Retinal pigment epithelial cell (primary cell): Measurements from ENCODE around the gene OR51D1.

Source experiments
- DNase-seq: peaks from one replicate; pipeline ENCODE4 v3.0.0-alpha.2; 2010; ENCODE audit warnings: low read depth
- H3K4me3 ChIP-seq: 2 replicates; pipeline ENCODE4 v1.5.1; 2011; ENCODE audit warnings: mild to moderate bottlenecking, low read length, control low read depth, moderate library complexity
- TF ChIP-seq, protein P1 (sequence below): conservative IDR thresholded peaks from 2 replicates; pipeline ENCODE4 v1.5.1; 2011; ENCODE audit warnings: low read depth, low read length, control low read depth, inconsistent platforms

Gene OR51D1

DNA sequence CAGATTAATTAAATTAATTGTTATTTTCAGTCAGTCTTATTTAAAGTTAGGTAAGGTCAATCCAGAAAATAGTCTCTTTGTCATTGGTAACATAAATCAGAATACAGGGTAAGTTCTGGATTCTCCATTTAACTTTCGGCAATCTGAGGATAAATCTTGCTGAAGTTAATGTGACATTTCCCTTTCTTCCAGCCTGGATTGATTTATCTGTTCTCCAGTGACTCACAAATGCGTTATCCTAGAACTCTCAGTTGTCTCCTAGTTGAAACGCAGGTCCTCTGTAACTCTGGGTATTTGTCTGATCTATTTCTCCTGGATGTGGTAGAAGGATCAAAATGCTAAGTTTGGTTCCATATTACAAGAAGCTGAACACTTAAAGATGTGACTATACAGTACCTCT lies 27.5 kb downstream of the OR51D1 start:
- DNase-seq = no peak
- no peak overlapping the region for H3K4me3 ChIP-seq
- TF ChIP-seq, protein P1, sequence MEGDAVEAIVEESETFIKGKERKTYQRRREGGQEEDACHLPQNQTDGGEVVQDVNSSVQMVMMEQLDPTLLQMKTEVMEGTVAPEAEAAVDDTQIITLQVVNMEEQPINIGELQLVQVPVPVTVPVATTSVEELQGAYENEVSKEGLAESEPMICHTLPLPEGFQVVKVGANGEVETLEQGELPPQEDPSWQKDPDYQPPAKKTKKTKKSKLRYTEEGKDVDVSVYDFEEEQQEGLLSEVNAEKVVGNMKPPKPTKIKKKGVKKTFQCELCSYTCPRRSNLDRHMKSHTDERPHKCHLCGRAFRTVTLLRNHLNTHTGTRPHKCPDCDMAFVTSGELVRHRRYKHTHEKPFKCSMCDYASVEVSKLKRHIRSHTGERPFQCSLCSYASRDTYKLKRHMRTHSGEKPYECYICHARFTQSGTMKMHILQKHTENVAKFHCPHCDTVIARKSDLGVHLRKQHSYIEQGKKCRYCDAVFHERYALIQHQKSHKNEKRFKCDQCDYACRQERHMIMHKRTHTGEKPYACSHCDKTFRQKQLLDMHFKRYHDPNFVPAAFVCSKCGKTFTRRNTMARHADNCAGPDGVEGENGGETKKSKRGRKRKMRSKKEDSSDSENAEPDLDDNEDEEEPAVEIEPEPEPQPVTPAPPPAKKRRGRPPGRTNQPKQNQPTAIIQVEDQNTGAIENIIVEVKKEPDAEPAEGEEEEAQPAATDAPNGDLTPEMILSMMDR = no peak

DNA sequence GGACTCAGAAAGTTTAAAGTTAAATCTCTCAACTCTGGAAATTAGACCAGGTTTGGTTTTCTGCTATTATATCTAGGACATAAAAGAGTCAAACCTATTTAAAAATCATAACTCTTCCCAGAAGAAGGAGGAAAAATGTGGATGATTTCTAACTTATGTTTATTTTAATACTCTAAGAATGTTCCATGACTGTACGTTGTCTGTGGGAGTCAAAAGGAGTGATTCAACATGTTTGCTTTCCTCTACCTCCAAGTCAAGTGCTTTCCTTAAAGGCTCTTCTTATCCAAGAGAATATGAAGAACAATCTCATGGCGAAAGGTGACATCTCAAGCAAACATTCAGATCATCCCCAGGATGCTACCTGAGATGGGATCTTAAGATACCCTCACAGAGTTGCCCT lies 28.1 kb downstream of the OR51D1 start:
- no peak overlapping the region for H3K4me3 ChIP-seq
- no peak for DNase-seq
- TF ChIP-seq, protein P1 = no peak

DNA sequence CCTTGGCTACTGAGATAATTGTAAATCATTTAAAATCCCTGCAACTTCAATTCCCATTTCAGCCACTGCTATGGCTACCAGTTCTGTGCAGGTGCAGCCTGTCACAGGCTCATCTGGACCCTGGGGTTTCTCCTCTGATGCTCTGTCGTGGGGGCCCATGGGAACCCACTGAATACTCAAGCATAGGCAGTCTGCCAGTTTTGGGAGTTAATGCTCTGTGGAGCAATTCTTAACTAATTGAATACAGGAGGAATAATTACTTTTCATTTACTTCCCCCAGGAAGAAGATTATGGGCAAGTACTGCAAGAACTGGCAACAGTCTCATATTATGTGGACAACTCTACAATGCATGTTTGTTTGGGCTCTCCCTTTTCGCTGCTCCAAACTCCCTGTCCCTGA lies 34.5 kb downstream of the OR51D1 start:
- TF ChIP-seq, protein P1 = no peak
- no peak for DNase-seq
- no peak overlapping the region for H3K4me3 ChIP-seq

DNA sequence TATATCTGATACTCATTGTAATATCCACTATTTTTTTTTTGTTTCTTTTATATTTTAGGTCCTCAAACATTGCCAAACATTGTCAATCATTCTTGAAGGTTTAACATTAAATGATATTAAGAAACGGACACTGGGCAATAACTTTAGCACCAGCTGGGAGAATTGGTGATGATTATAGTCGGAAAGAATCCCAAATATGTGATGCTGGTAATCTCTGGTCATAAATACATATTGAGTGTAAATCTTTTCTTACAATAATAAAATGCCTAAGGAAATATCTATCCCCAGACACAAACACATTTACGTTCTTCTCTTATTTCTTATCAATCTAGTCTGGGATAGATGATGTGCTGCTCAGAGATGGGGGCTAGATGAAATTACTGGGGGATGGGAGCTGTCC lies 35.2 kb downstream of the OR51D1 start:
- peak; percentile 63 for DNase-seq
- H3K4me3 ChIP-seq = no peak overlapping the region
- TF ChIP-seq, protein P1 = no peak

DNA sequence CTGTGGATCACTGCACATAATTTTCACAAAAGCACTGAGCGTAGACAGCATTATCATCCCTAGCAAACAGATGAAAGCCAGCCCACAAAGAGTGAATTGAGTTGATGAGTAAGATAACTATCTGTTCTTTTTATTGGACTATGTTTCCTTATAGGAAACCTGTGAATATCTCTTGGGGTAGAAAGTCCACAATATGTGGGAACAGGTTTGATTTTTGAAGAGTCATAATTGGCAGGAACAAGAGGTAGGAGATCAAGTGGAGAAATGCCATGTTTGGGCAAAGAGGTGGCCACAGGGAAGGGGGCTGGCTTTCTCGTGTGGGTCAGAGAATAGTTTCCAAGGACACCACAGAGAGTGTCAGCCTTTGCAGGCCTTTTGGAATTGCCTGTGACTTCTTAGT lies 36.5 kb downstream of the OR51D1 start:
- H3K4me3 ChIP-seq = no peak overlapping the region
- TF ChIP-seq, protein P1 = no peak
- DNase-seq = no peak

DNA sequence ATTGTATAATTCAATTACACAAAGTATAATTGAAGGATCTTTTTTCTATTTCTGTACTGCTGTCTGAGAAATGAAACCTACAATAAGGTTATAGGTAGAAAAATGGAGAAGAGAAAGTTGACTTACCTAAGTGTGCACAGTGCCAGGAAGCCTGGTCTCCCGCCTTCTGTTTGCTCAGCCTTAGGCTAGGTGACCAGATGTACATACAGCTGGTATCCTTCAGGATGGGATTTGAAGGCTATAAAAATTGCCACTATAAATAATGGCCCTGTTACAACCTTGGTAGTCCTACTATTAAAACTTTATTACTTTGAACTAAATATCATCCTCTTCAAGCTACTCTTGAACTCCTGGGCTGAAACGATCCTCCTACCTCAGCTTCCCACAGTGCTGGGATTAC lies 40.7 kb downstream of the OR51D1 start:
- TF ChIP-seq, protein P1 = no peak
- no peak overlapping the region for H3K4me3 ChIP-seq
- no peak for DNase-seq

DNA sequence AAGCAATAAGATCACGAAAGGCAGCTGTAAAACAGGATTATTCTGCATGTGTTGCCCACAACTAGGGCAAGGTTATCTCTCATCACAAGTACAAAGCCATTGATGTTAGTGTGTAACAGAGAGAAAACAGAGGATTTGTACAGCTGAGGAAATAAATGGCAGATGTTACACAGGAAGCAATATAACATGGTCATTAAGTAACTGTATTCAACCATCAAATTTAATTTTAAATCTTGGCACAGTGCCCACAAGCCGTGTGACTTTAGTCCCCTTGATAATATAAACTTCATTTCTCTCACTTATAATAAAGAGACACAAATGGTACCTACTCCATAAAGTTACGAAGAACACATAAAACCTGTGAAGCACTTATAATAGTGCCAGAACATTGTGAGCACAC lies 43.1 kb downstream of the OR51D1 start:
- H3K4me3 ChIP-seq = no peak overlapping the region
- no peak for DNase-seq
- TF ChIP-seq, protein P1 = no peak
